C1 segment of cervical spinal cord (tissue), 14 donors: Measurements from ENCODE around the gene DDO.
"Not testable (repeated sequence)": the region's sequence is repeated elsewhere in the genome, so short reads cannot be mapped to it uniquely, and the experiment has no call there.

ENCODE experiments used
- DNase-seq, 14 donors: peaks; one replicate each; lab custom pipeline; 2025; lab: John Stamatoyannopoulos, UW

Gene DDO

DNA sequence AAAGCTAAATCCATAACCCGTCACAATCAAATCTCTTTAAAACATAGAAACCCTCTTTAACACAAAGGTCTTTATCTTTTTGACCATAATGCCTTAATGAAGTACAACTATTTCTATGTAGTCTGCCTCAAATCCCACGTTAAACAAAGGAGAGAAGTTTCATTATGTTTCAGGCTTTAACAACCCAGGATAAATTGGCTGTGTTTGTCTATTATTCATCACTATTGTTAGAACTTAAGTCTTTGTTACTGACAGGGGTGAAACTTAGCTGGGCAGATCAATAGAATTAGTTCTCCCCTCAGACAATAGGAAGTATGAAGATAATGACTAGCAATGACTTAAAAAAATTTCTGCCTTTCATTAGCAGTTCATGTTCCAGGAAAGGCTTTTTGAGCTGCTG lies 47.1 kb downstream of the DDO start:
- DNase-seq: no peak

- no peak for DNase-seq
Observed at GRCh38 chr6:110367825-110368224, 47.5 kb downstream of the DDO start.

GRCh38 chr6:110366975-110367374 lies 48.4 kb downstream of the DDO start:
- no peak for DNase-seq

- DNase-seq: no peak
Observed at GRCh38 chr6:110366256-110366655, 49.1 kb downstream of the DDO start.

DNA sequence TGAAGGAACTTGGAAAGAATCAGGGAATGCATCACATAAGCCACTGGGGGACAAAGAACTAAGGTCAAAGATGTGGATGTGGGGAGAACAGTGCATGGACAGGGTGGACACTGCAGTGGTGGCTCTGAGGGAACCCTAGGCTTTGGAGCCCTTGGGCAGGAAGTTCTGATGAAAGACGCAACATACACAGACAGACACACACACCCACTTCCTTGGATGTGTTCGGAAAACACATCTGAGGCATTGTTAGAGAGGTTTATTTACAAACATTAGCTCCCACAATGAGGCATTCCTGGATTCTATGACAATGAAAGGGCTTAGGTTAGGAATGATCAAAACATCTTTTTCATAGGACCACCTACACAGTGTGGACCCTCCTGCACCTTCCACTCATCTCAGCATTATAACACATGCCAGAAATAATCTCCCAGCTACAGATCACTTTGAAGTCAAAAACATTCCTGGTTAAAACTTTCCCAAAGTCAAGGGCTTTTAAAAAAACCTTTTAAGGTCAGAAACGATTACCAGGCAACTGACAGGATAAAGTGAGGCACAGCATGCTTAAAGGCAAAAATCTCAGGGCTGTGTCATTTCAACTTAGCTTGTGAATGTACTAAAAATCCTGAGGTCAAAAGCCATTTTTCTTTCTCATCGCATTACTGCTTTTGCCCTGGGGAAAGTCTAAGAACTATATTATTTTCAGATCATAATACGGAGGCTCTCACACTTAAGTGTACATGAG lies 50.8 kb downstream of the DDO start:
- no peak for DNase-seq

- DNase-seq: no peak
Observed at GRCh38 chr6:110363748-110364147, 51.6 kb downstream of the DDO start.

DNA sequence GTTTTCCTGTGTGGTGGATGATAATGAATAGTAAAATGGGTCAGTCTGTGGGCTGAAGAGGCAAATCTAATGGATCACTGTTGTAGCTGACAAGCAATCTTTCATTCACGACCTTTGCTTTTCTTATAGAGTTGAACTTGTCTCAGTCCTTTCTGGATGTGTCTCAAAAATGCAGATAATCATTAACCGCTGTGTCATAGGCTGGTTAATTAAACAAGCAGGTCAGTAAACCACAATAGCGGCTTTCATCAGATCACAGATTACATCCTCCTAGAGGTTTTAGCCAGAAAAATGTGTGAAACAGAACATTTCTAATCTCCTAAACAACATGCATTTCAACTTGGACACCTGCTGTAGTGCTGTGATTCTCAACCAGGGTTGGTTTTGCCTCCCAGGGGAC lies 54.7 kb downstream of the DDO start:
- no peak for DNase-seq

DNA sequence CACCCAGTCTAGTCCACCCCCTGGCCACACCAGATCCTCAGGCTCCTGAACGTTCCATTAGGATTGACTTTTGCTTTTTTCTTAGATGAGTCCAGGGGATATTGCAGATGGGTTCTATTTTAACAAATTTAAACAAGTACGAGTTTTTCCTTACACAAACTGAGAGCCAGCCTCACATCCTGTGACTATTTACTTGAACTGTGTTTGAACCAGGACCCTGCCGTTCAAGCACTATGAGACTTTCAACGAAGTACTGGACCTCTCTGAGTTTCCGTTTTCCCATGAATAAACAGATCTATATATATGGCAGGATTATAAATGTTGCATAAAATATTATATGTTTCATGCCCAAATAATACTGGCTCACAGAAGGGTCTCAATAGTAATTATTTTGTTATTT lies 55.8 kb downstream of the DDO start:
- no peak for DNase-seq

DNA sequence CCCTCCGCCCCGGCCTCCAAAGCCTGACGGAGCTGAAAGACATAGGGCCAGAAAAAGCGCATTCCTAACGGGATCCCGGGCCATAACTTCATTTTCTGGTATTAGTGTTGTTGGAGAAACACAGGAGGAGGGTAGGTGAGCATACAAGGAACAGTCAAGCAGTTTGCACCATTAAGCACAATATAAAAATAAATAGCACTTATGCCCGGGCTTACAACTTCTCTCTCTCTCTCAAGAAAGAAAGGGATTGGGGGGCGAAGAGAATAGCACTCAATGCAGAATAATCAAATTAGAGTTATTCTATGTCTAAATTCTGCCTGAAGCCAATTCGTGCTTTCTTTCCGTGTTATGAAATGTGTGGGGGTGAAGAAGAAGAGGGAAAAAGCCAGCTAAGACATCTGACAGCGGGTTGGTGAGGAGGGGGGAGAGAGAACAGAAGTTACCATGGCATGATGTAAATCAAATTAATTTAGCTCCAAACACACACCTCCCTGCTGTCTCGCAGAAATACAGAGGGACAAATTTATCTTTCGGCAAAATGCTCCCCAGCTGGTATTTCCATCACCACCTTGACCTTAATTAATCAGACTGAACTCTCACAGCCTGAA lies 56.7 kb downstream of the DDO start:
- peak in 1 of 14 donors; percentile 58 for DNase-seq

DNA sequence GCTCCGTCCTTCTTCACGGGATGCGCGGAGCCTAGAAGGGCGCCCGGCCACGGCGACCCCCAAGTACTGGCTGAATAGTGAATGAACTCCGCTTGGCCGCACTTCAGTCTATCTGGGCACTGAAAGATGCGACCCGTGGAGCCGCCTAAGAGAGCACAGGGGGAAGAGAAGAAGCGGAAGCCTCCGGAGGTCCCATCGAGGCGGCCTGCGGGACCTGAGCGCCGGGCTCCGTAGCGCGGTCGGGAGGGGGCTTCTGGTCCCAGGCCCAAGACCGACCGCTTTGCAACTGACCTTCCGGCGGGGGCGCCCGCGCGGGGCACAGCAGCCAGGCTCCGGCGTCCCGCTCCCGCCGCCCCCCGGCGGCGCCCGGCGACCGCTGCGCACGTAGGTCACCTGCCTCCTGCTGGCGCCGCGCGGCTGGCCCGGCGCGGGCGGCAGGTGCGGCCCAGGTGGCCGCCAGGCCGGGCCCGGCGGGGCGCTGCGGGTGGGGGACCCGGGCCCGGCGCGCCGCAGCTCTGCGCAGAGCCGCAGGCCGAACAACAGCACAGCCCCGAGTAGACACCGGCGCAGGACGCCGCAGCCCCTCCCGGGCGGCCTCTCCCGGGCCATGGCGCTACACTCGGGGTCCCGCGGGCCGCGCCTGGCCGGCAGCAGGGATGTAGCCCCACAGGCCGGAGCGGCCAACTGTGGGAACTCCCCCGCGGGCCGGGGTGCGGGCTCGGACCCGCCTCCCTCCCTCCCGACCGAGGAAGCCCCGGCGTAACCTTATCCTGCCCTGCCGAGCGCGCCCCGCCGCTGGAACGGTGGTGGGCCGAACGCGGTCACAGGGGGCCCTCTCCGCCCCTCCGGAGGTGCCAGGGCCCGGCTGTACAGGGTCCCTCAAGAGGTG lies 57.5 kb downstream of the DDO start, which contains the start of gene METTL24:
Gene METTL24 (minus strand): TSS at position 686 of the 889 bp plus-strand sequence. CDS start 77 bp downstream, at position 609.
- DNase-seq: peak in 5 of 14 donors; percentile 12 to 58 (median 31)

DNA sequence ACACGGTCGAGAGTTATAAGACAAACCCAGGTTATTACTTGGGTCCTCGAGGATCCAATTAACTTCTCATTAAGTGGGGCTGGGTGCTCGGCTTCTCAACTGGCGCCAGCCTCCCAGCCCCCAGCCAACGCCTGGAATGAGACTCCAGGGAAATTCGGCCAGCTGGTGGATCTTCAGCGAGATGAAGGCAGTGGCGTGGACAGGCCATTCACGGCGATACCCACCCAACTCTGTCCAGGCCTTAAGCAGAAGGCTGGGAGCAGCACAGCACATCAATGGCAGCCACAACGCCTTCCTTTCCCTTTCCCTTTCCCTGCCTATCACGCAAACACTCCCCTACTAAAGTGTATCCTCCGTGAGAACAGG lies 58.1 kb downstream of the DDO start:
- peak in 2 of 14 donors; percentile 22 to 43 for DNase-seq

DNA sequence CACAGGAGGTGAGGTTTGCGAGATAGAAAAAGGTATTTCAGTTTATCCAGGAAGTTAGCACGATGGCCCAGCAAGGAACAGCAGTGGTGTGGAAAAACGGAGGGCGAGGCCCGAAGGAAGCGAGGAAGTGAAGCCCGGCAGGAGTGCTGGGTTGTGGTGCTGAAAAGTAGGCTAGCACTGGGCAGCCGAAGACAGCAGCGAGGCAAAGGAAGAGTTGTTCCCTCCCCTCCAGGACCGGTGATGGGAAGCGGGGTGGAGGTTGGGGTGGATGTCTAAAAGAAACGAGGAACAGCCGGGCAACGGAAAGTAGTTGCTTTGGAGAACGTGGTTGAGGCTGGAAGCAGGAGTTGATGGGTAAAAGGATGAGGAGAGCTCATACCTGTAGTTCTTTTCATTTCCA lies 58.6 kb downstream of the DDO start:
- peak in 1 of 14 donors; percentile 32 for DNase-seq

DNA sequence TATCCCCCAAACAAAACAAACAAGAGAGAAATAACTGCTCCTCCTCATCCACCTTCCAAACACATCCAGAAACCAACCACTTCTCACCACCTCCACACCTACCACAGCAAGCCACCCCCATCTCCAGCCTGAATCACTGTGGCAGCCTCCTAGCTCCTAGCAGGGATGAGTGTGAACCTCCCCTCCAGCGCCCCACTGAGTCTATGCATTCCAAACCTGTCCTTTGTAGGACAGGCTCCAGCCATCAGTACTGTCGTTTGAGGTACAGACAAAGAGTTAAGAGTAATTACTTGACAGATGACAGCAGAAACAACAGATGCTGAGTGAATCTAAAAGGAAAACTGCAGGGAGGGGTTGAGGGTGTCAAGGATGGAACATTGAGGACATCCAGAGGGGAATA lies 59.6 kb downstream of the DDO start:
- DNase-seq: no peak

- no peak for DNase-seq
Observed at GRCh38 chr6:110355022-110355421, 60.4 kb downstream of the DDO start.

DNA sequence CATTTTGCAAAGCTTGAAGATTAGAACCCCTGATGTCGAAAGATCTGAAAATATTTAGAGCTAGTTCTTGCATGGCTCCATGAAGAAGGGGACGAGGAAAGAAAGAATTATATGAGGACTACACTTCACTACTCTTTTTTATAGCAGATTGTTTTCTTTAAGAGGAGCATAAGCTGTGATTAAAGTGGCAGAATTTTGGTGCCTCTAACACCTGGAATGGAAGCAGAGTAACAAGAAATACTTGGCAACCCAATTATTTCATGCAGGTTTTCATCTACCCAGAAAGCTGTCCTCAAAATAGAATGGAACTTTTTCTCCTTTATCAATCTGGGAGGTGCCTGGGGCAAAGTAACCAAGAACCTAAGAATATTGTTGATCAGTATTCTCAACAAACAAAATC lies 61.2 kb downstream of the DDO start:
- DNase-seq: no peak

GRCh38 chr6:110353457-110354001 lies 61.8 kb downstream of the DDO start:
- no peak for DNase-seq

DNA sequence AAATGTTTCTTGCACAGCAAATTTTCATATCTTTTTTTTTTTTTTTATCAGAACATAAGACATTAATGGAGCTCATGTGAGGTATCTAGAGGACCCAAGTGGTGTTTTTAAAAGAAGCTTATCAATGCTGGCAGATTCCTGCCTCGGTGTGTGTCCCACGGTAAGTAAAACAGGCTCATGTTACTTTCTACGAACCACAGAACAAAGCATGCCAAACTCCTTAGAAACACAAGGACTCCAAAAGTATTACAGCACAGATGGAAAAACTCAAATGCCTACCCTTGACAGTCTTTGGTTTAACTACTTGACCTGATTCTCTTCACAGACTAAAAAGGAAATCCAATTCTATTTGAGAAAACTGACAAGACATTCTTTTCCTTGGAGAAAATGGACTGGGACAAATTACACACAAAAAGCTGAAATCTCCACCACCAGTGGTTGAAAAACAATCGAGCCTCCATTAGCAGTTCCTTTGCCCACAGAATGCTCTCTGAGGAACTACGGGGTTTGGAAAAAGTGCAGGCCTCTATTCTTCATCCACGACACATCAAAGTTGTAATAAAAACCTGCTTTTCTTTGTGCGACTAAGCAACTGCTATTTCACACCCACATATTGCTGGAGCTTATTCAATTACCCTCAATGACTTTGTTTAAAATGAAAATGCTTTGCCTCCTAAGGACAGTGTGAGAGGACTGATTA lies 62.7 kb downstream of the DDO start:
- peak in 1 of 14 donors; percentile 6 for DNase-seq

- no peak for DNase-seq
Observed at GRCh38 chr6:110351986-110352385, 63.4 kb downstream of the DDO start.

- DNase-seq: no peak
Observed at GRCh38 chr6:110351546-110351945, 63.8 kb downstream of the DDO start.

- not testable (repeated sequence) for DNase-seq
Observed at GRCh38 chr6:110350593-110350992, 64.8 kb downstream of the DDO start.

DNA sequence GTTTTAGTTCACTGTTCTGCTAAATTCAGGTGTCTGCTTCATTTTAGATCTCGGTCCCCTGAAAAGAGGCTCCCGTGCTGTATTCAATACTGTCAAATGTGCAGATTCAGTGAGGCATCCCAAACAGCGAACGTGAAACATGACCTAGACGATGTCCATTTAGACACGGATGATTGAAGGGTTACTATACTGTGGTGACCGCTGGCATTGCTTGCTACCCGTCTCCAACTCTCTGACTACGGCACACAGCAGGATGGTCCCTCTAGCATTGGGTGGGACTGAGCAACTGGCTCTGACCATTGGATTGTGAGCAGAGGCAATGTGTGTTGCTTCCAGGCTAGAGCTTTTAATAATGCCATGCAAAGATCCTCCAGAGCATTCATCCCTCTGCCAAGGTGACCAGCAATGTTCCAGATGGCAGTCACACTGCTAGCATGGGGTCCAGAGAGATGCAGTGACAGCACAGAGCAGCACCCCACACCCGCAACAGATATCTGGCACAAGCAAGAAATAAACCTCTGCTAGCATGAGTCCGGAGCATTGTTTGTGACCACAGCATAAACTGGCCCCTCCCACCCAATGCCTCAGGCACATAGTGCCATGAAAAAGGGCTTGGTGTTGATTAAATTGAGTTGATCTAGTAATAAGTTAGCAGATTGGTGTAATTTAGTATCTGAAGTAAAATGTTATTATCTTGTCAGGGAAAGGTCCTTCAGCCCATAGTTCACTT lies 66.2 kb downstream of the DDO start:
- peak in 1 of 14 donors; percentile 73 for DNase-seq
